ENCODE measurements around the gene MYZAP. TPM values are rescaled to one million over a fixed set of nuclear protein-coding genes. Genes with fewer than 3 reads are reported as not detected.

Gene MYZAP
- total and polyA plus RNA-seq, 2 donors from 2014 or later: 3.3 to 6.1 TPM

GRCh38 chr15:57592836-57593420 lies 1.2 kb downstream of the MYZAP start:
- no peak for DNase-seq
- no peaks in the 10 kb centered on the region for H3K36me3 ChIP-seq (ENCODE audit: control insufficient read depth in 2 of 3, insufficient read depth in 3 of 3, low read length in 3 of 3)
- peaks cover 0 to 3% (median 0%) of the 10 kb centered on the region in 3 donors for H3K4me1 ChIP-seq (ENCODE audit: control insufficient read depth in 2 of 3, insufficient read depth in 2 of 3, low read depth in 1 of 3, low read length in 3 of 3)
- intact Hi-C loops (cut with DNase I): no loop called here
- no peak for TF ChIP-seq CTCF (IDR thresholded peaks at IDR 0.05; ENCODE audit: borderline replicate concordance, extremely low read depth, insufficient read depth)
- no peak overlapping the region for H3K4me3 ChIP-seq (ENCODE audit: low read length in 3 of 3)
- FAIRE-seq: no peak
- H3K27me3 ChIP-seq (ENCODE audit: control insufficient read depth, insufficient read depth, low read length): no peaks in the 10 kb centered on the region
- H3K27ac ChIP-seq (ENCODE audit: low read depth in 2 of 2, low read length in 2 of 2): no peak overlapping the region
- no peak overlapping the region for H3K9ac ChIP-seq (ENCODE audit: low read length in 3 of 3)
- no peaks in the 10 kb centered on the region for H3K9me3 ChIP-seq (ENCODE audit: control insufficient read depth in 2 of 3, insufficient read depth in 1 of 3, low read length in 3 of 3)

DNA sequence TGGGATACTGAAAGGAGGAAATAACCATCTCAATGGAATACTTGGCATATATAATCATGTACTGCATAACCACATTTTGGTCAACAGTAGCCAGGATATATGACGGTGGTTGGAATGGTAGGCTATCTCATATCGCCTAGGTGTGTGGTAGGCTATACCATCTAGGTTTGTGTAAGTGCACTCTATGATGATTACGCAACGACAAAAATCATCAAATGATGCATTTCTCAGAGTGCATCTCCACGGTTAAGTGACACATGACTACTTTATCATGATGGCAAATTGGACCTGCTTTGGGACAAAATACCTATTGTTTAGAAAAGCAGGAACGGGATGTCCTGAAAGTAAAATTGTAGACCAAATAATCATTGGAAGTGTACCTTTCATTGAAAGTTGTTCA lies 2.8 kb downstream of the MYZAP start:
- Histone ChIP-seq H3K36me3 (ENCODE audit: control insufficient read depth in 2 of 3, insufficient read depth in 3 of 3, low read length in 3 of 3) (no peaks in the 10 kb centered on the region), H3K27ac (ENCODE audit: low read depth in 2 of 2, low read length in 2 of 2) (no peak overlapping the region), H3K9ac (ENCODE audit: low read length in 3 of 3) (no peak overlapping the region), H3K4me1 (ENCODE audit: control insufficient read depth in 2 of 3, insufficient read depth in 2 of 3, low read depth in 1 of 3, low read length in 3 of 3) (peaks cover 0 to 3% (median 0%) of the 10 kb centered on the region in 3 donors), H3K4me3 (ENCODE audit: low read length in 3 of 3) (no peak overlapping the region), H3K27me3 (ENCODE audit: control insufficient read depth, insufficient read depth, low read length) (no peaks in the 10 kb centered on the region), H3K9me3 (ENCODE audit: control insufficient read depth in 2 of 3, insufficient read depth in 1 of 3, low read length in 3 of 3) (no peaks in the 10 kb centered on the region)
- FAIRE-seq (no peak), DNase-seq (no peak)
- no peak for TF ChIP-seq CTCF (IDR thresholded peaks at IDR 0.05; ENCODE audit: borderline replicate concordance, extremely low read depth, insufficient read depth)
- intact Hi-C loops (cut with DNase I): no loop called here

DNA sequence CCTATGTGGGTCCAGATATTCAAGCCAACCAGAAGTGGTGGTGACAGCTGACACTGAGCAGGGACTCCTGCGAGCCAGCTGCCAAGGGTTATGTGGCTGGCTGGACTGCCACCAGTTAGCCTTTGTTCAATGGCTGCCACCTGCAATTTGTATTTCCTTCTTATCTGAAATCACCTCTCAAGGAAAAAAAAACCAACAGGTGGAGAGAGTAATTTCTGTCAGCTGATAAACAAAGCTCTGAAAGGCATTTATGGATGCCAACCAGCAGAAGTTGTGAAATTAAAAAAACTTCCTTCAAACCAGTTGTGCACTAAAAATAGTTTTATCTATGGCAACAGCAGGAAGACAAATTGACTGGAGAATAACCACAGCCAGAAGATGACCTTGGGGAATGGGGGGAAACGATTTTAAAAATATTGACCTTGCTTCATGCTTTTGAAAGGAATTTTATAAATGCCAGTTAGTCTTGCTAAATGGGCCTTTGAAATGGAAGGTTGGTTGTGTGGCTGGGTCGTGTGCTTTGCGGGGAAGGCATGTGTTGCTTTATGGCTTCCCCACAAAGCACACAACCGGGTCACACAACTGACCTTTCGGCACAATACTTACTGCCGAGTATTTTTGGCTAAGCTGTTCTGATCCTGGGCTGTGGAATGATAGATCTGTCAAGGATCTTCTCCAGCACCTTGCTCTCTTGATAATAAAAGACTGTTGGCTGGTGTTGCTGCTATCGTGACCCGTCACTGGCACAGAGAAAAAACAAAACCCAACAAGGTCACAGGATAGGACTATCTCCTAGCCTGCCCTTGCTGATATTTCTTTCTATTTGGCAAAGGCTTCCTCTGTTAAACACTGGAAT lies 3.5 kb downstream of the MYZAP start:
- no peak for DNase-seq
- Histone ChIP-seq H3K4me1 (ENCODE audit: control insufficient read depth in 2 of 3, insufficient read depth in 2 of 3, low read depth in 1 of 3, low read length in 3 of 3) (peaks cover 0 to 3% (median 0%) of the 10 kb centered on the region in 3 donors), H3K27ac (ENCODE audit: low read depth in 2 of 2, low read length in 2 of 2) (peak overlapping the region in 1 of 2 donors; percentile 58), H3K9me3 (ENCODE audit: control insufficient read depth in 2 of 3, insufficient read depth in 1 of 3, low read length in 3 of 3) (no peaks in the 10 kb centered on the region), H3K36me3 (ENCODE audit: control insufficient read depth in 2 of 3, insufficient read depth in 3 of 3, low read length in 3 of 3) (no peaks in the 10 kb centered on the region), H3K4me3 (ENCODE audit: low read length in 3 of 3) (no peak overlapping the region), H3K27me3 (ENCODE audit: control insufficient read depth, insufficient read depth, low read length) (no peaks in the 10 kb centered on the region), H3K9ac (ENCODE audit: low read length in 3 of 3) (no peak overlapping the region)
- intact Hi-C loops (cut with DNase I): no loop called here
- TF ChIP-seq CTCF (IDR thresholded peaks at IDR 0.05; ENCODE audit: borderline replicate concordance, extremely low read depth, insufficient read depth): no peak
- FAIRE-seq: no peak
